Mesenchymal stem cell (in vitro differentiated cells and primary cell): ENCODE measurements around the gene DOLPP1.

Source experiments
- DNase-seq: peaks from one replicate; pipeline ENCODE4 v3.0.0-alpha.2; 2013
- H2AFZ ChIP-seq: one replicate; pipeline ENCODE4 v1.6.1; 2013; ENCODE audit warnings: low read depth, mild to moderate bottlenecking, control low read depth, inconsistent platforms, low read length, moderate library complexity
- H2AK5ac ChIP-seq: 2 replicates; pipeline ENCODE4 v1.6.1; 2013; ENCODE audit warnings: low read length, moderate library complexity, mild to moderate bottlenecking, inconsistent platforms; ENCODE audit not compliant: severe bottlenecking
- H2BK120ac ChIP-seq: one replicate; pipeline ENCODE4 v1.6.1; 2013; ENCODE audit warnings: low read depth, mild to moderate bottlenecking, inconsistent platforms, low read length, moderate library complexity
- H2BK12ac ChIP-seq, 2 experiments: one replicate each; pipeline ENCODE4 v1.6.1; 2013; ENCODE audit warnings: inconsistent platforms in 2 of 2, low read length in 2 of 2, mild to moderate bottlenecking in 2 of 2, moderate library complexity in 2 of 2, control low read depth in 1 of 2
- H2BK15ac ChIP-seq: one replicate; pipeline ENCODE4 v1.6.1; 2013; ENCODE audit warnings: mild to moderate bottlenecking, low read depth, inconsistent platforms; ENCODE audit not compliant: poor library complexity, severe bottlenecking
- H2BK5ac ChIP-seq: 2 replicates; pipeline ENCODE4 v1.6.1; 2013; ENCODE audit warnings: low read depth, mild to moderate bottlenecking, low read length, control low read depth, inconsistent platforms; ENCODE audit not compliant: poor library complexity, severe bottlenecking
- H3K14ac ChIP-seq, 2 experiments: one replicate each; pipeline ENCODE4 v1.6.1; 2013; ENCODE audit warnings: inconsistent platforms in 2 of 2, low read length in 2 of 2, control low read depth in 1 of 2, mild to moderate bottlenecking in 1 of 2, moderate library complexity in 1 of 2
- H3K18ac ChIP-seq, 2 experiments: one replicate each; pipeline ENCODE4 v1.6.1; 2013; ENCODE audit warnings: inconsistent platforms in 2 of 2, low read length in 2 of 2, control low read depth in 1 of 2, low read depth in 1 of 2, mild to moderate bottlenecking in 1 of 2
- H3K23ac ChIP-seq, 2 experiments: one replicate each; pipeline ENCODE4 v1.6.1; 2013; ENCODE audit warnings: inconsistent platforms in 2 of 2, low read length in 2 of 2, mild to moderate bottlenecking in 2 of 2, moderate library complexity in 2 of 2, control low read depth in 1 of 2
- H3K27ac ChIP-seq: 2 replicates; pipeline ENCODE4 v1.5.1; 2013; ENCODE audit warnings: mild to moderate bottlenecking, moderate library complexity, low read length, control low read depth, inconsistent platforms; ENCODE audit not compliant: poor library complexity, severe bottlenecking
- H3K27me3 ChIP-seq, 2 experiments: 2 replicates each; pipeline versions ENCODE4 v1.6.1 to v1.7.0; 2013; ENCODE audit warnings: low read length in 2 of 2, mild to moderate bottlenecking in 2 of 2, moderate library complexity in 2 of 2, control low read depth in 1 of 2, inconsistent platforms in 1 of 2; ENCODE audit not compliant: control insufficient read depth in 1 of 2, insufficient read depth in 1 of 2
- H3K36me3 ChIP-seq, 2 experiments: 2 replicates each; pipeline versions ENCODE4 v1.6.1 to v1.7.0; 2013; ENCODE audit warnings: low read length in 2 of 2, control low read depth in 1 of 2, inconsistent platforms in 1 of 2, low read depth in 1 of 2, mild to moderate bottlenecking in 1 of 2; ENCODE audit not compliant: insufficient read depth in 2 of 2, control insufficient read depth in 1 of 2
- H3K4ac ChIP-seq, 2 experiments: one replicate each; pipeline ENCODE4 v1.6.1; 2013; ENCODE audit warnings: inconsistent platforms in 2 of 2, low read length in 2 of 2, mild to moderate bottlenecking in 2 of 2, moderate library complexity in 2 of 2, control low read depth in 1 of 2, low read depth in 1 of 2
- H3K4me1 ChIP-seq: 2 replicates; pipeline ENCODE4 v1.6.1; 2013; ENCODE audit warnings: low read depth, low read length, control low read depth; ENCODE audit not compliant: control insufficient read depth, insufficient read depth
- H3K4me2 ChIP-seq: 2 replicates; pipeline ENCODE4 v1.6.1; 2013; ENCODE audit warnings: low read length, mild to moderate bottlenecking, inconsistent platforms; ENCODE audit not compliant: poor library complexity, severe bottlenecking
- H3K4me3 ChIP-seq, 2 experiments: 2 replicates each; pipeline versions ENCODE4 v1.5.1 to v1.7.0; 2013; ENCODE audit warnings: low read length in 2 of 2, mild to moderate bottlenecking in 2 of 2, control low read depth in 1 of 2, low read depth in 1 of 2; ENCODE audit not compliant: insufficient read depth in 1 of 2
- H3K79me1 ChIP-seq: replicated peaks from 2 replicates; pipeline ENCODE4 v1.6.1; 2013; ENCODE audit warnings: mild to moderate bottlenecking, control low read depth, low read length, inconsistent platforms; ENCODE audit not compliant: poor library complexity, severe bottlenecking
- H3K9ac ChIP-seq: 2 replicates; pipeline ENCODE4 v1.7.0; 2013; ENCODE audit warnings: mild to moderate bottlenecking, low read length, moderate library complexity
- H3K9me3 ChIP-seq: 2 replicates; pipeline ENCODE4 v1.7.0; 2013; ENCODE audit warnings: mild to moderate bottlenecking, low read length; ENCODE audit not compliant: control insufficient read depth
- H4K8ac ChIP-seq: one replicate; pipeline ENCODE4 v1.6.1; 2013; ENCODE audit warnings: inconsistent platforms, mild to moderate bottlenecking, low read length, moderate library complexity
- H4K91ac ChIP-seq: one replicate; pipeline ENCODE4 v1.6.1; 2013; ENCODE audit warnings: mild to moderate bottlenecking, low read length, inconsistent platforms
- WGBS: methylation state at CpG from one replicate; pipeline ENCODE4 v1.1.7; 2013; ENCODE audit warnings: mixed read lengths; 5-methylcytosine and 5-hydroxymethylcytosine counted together

The DOLPP1 gene

GRCh38 chr9:129038109-129038852 is 42.6 kb upstream of the DOLPP1 start:
- Histone ChIP-seq H4K91ac (peak overlapping the region; percentile 12), H3K27ac (no peak overlapping the region), H2BK120ac (no peak overlapping the region), H3K4me2 (no peak overlapping the region), H3K23ac (peak overlapping the region in 1 of 2 experiments; percentile 70), H2BK12ac (no peak overlapping the region), H3K9me3 (no peaks in the 10 kb centered on the region), H2AK5ac (no peak overlapping the region), H3K14ac (no peak overlapping the region), H3K4me1 (peaks cover 17% of the 10 kb centered on the region), H3K9ac (peak overlapping the region; percentile 91), H3K4me3 (peak overlapping the region in 1 of 2 experiments; percentile 92), H3K79me1 (peaks cover 32% of the 10 kb centered on the region), H4K8ac (no peak overlapping the region), H3K4ac (peak overlapping the region in 1 of 2 experiments; percentile 20), H2BK5ac (no peak overlapping the region), H3K18ac (no peak overlapping the region), H2BK15ac (no peak overlapping the region), H3K27me3 (no peaks in the 10 kb centered on the region), H3K36me3 (peaks cover 22 to 30% of the 10 kb centered on the region in 2 experiments), H2AFZ (no peak overlapping the region)
- no peak for DNase-seq
- 87% methylated on average over 8 of the region's 8 CpGs for whole genome bisulfite sequencing

- Histone ChIP-seq H3K4me3 (no peak overlapping the region), H3K36me3 (peaks cover 28 to 43% of the 10 kb centered on the region in 2 experiments), H2AK5ac (no peak overlapping the region), H3K14ac (no peak overlapping the region), H3K9me3 (no peaks in the 10 kb centered on the region), H2BK15ac (no peak overlapping the region), H3K4ac (no peak overlapping the region), H2BK12ac (no peak overlapping the region), H2BK5ac (no peak overlapping the region), H3K27me3 (no peaks in the 10 kb centered on the region), H3K4me2 (no peak overlapping the region), H3K9ac (no peak overlapping the region), H4K91ac (no peak overlapping the region), H3K23ac (no peak overlapping the region), H3K27ac (no peak overlapping the region), H3K79me1 (peaks cover 34% of the 10 kb centered on the region), H4K8ac (no peak overlapping the region), H2AFZ (no peak overlapping the region), H3K18ac (no peak overlapping the region), H2BK120ac (no peak overlapping the region), H3K4me1 (peaks cover 17% of the 10 kb centered on the region)
- WGBS, result 92% methylated on average over 12 of the region's 12 CpGs
- no peak for DNase-seq
Observed at GRCh38 chr9:129040113-129040643, 40.7 kb upstream of the DOLPP1 start.

GRCh38 chr9:129042016-129042415 is 38.9 kb upstream of the DOLPP1 start:
- no peak overlapping the region for H4K91ac ChIP-seq
- no peaks in the 10 kb centered on the region for H3K27me3 ChIP-seq
- no peak overlapping the region for H3K4me2 ChIP-seq
- H2AK5ac ChIP-seq, result no peak overlapping the region
- H3K4ac ChIP-seq, result no peak overlapping the region
- no peak overlapping the region for H3K4me3 ChIP-seq
- H3K36me3 ChIP-seq, result peaks cover 35 to 52% of the 10 kb centered on the region in 2 experiments
- no peak overlapping the region for H2BK12ac ChIP-seq
- H2BK120ac ChIP-seq, result no peak overlapping the region
- H3K9me3 ChIP-seq, result no peaks in the 10 kb centered on the region
- H2AFZ ChIP-seq, result no peak overlapping the region
- peaks cover 15% of the 10 kb centered on the region for H3K4me1 ChIP-seq
- H4K8ac ChIP-seq, result no peak overlapping the region
- H3K27ac ChIP-seq, result no peak overlapping the region
- no peak overlapping the region for H3K18ac ChIP-seq
- DNase-seq, result no peak
- 96% methylated on average over 16 of the region's 16 CpGs for WGBS
- peaks cover 35% of the 10 kb centered on the region for H3K79me1 ChIP-seq
- H3K14ac ChIP-seq, result no peak overlapping the region
- H3K9ac ChIP-seq, result no peak overlapping the region
- no peak overlapping the region for H2BK5ac ChIP-seq
- no peak overlapping the region for H3K23ac ChIP-seq
- H2BK15ac ChIP-seq, result no peak overlapping the region

GRCh38 chr9:129052592-129052991 is 28.3 kb upstream of the DOLPP1 start:
- Histone ChIP-seq H3K4me1 (peaks cover 3% of the 10 kb centered on the region), H2BK5ac (no peak overlapping the region), H2BK12ac (no peak overlapping the region), H2AFZ (no peak overlapping the region), H3K14ac (no peak overlapping the region), H4K8ac (no peak overlapping the region), H3K4me2 (no peak overlapping the region), H3K36me3 (peaks cover 38 to 49% of the 10 kb centered on the region in 2 experiments), H3K4ac (no peak overlapping the region), H3K4me3 (no peak overlapping the region), H2BK120ac (no peak overlapping the region), H3K9me3 (no peaks in the 10 kb centered on the region), H3K23ac (no peak overlapping the region), H3K27ac (no peak overlapping the region), H2BK15ac (no peak overlapping the region), H3K79me1 (no peaks in the 10 kb centered on the region), H4K91ac (no peak overlapping the region), H3K9ac (no peak overlapping the region), H3K18ac (no peak overlapping the region), H3K27me3 (no peaks in the 10 kb centered on the region), H2AK5ac (no peak overlapping the region)
- WGBS, result 87% methylated on average over 5 of the region's 8 CpGs
- DNase-seq, result no peak
